ENCODE measurements around the gene LDLRAD3.
"Not testable (repeated sequence)": the region's sequence is repeated elsewhere in the genome, so short reads cannot be mapped to it uniquely, and the experiment has no call there.

The LDLRAD3 gene

DNA sequence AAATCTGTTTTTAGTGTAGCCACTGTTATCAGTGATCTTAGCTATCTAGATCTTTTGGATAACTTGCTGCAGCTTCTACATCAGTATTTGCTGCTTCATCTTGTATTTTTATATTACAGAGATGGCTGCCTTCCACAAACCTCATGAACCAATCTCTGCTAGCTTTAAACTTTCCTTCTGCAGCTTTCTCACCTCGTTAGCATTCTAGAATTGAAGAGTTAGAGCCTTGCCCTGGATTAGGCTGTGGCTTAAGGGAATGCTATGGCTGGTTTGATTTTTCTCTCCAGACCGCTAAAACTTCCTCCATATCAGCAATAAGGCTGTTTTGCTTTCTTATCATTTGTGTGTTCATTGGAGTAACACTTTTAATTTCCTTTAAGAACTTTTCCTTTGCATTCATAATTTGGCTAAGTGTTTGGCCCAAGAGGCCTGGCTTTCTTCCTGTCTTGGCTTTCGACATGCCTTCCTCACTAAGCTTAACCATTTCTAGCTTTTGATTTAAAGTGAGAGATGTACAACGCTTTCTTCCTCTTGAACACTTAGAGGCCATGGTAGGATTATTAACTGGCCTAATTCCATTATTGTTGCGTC lies 51.9 kb downstream of the LDLRAD3 start:
- DNase-seq: no peak

DNA sequence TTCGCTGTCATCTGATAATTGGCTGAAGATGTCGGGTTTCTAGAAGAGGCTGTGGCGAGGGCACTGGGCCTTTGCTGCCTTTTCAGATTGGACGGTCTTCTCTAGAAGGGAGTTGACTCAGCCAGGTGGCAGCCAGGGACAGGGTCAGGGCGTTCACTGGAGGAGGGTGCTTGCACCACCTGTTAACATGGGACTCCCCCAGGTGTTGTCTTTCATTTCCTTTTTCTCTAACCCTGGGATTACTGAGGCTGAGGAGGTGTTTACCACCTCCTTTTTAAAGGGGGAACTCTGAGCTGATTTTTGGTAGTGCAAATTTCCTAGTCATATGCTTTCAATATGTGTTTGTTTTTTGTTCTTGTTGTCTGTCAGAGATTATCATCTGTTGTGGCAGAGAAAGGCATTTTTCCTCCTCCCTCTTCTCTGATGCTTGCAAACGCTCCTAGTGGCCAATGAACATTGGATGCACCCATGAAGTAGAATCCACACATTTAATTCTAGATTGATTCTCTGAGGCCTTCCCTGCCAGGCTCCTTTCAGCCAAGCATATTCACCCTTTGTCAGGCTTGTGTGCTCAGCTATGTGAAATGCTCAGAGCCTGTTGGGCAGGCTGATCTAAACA lies 54.1 kb downstream of the LDLRAD3 start:
- no peak for DNase-seq

DNA sequence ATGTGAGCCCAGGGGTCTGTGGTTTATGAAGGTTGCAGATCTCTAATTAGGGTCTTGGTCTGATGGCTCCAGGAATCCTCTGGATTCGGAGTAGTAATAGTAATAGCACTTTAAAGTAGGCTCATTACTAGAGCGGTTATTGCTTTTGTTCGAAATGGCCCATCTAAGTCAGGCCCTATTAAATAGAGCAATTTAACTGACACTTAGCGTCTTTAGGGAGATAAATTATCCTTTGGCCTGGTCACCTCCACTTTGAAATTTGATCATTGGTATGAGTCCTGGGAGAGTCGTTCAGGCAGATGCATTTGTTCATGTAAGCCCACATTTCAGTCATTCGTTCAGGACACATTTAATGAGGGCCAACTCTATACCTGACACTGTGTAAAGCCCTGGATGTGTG lies 54.8 kb downstream of the LDLRAD3 start:
- DNase-seq: no peak

DNA sequence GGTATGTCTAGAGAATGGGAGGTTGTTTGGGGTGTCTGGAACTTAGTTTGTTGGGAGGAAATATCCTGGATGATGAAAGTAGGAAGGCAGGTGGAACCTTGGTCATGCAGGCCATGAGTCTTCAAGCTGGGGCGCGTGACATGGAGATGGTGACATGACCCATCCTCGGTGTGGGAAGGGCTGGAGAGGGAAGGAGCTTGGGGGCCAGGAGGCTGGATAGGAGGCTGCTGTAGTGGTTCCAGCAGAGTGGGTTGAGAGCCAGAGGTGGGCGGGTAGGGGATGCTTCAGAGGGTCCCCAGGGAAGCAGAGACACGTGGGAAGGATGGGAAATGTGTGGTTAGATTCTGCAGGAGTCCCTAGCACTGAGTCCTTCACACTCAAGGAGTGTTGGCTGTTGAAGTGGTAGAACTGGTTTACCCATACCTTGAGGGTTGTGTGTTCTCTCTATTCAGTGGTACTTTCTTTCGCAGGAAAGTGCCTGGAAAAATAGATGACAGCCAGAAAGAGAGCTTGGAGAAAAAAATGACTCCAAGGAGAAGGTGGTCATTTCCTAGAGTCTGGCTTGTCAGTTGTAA lies 56.8 kb downstream of the LDLRAD3 start:
- DNase-seq: no peak

DNA sequence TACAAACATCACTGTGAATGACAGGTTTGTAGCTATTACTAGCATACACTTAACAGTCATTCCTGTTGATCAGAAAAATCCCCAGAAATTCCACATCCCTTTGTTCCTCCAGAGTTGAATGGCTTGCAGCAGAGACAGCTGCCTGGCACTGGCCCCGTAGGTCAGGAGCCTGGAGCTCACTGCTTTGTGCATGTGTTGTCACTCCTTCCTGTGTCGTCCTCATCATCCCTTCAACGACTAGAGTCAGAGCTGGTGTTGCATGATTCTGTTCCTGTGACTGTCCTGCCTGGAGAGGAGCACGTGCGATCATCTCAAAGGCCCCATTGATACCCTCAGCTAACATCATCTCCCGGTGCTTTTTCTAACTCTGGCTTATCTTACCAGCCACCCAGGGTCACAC lies 58.3 kb downstream of the LDLRAD3 start:
- DNase-seq: no peak

DNA sequence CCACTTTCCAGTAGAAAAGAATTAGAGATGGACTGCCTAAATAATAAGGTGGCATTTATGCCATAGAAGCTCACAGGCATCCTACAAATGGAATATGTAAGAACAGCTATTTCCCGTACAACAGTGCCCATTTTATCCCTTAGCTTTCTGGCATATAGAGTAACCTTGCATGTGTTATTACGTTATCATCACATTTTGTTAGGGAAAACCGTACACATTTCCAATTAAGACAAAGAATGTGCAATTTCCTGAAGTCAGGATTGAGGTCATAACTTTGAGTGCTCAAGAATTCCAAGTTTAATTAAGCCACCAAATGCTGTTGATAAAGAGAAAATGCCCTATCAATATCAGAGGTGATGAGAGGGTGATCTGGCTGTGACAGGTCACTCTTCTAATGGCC lies 58.9 kb downstream of the LDLRAD3 start:
- no peak for DNase-seq

DNA sequence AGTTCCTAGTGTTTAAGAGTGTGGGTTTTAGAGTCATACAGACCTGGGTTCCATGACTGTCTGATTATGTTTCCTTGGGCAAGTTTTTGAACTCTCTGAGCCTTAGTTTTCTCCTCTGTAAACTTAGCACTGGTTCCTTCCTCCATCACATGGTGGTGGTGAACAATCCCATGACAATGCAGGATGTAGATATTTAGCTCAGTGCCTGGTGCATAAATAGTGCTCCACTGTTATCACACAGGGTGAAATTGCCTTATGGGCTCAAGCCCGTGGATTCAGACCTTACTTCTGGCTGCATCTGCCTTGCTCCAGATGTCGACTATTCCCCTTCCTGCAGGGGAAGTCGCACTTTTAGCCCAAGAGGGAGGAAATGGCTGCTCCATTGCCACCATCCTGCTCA lies 62.7 kb downstream of the LDLRAD3 start:
- DNase-seq: no peak

DNA sequence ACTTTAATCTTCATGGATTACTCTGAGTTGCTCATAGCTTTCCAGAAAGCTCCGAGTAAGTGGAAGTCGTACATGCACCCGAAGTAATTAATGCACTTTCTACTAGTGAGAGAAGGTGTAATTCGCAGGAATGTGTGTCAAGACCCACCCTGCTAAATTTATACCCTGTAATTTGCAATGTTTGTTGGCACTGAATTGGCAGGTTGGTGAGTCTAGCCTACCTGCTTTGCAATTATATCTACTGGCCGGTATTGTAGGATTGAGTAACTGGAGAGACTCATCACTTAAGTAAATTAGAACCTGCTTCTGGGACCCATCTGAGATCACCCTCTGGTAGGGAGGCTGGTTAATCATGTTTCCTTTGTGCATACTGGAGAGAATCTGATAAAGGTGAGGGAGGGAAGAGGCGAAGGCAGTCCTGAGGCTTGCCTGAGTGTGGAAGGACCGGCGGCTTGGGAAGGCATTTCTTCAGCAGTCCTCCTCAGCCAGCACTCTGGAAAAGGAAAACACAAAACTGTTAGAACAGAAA lies 63.3 kb downstream of the LDLRAD3 start:
- DNase-seq: no peak

DNA sequence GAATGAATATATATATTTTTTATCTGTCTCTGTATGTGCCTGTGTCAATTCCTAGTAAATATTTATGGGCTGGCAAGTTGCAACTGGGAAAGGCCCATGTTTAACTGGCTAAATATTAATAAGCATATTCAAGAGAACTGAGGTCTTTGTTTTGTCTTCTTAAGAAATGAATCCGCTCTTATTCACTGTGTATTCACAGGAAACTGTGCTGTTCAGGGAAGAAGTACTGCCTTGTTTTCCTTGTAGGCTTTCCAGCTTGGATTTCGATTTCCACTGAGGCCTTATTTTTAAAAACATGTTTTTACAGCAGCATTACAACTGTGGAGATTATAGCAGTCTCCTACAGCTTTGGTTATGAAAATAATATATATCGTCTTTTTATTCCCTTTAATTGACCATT lies 64.7 kb downstream of the LDLRAD3 start:
- DNase-seq: no peak

DNA sequence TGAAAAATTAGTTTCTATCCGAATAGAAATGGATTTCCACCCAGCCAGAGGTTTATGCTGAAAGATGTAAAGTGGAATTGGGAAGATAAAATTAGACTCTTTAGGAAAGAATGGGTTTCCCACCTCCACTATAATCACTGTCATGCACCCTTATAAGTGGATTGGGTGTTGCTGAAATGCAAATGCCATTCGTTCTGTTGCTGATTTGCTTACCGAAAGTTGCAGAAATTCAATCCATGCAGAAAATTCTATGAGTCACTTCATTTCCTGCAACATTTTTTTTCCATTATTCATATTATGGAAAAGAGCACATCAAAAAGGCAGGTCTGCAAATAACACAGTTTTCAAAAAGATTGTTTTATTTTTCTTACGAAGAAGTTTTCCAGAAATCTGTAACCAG lies 65.6 kb downstream of the LDLRAD3 start:
- no peak for DNase-seq

DNA sequence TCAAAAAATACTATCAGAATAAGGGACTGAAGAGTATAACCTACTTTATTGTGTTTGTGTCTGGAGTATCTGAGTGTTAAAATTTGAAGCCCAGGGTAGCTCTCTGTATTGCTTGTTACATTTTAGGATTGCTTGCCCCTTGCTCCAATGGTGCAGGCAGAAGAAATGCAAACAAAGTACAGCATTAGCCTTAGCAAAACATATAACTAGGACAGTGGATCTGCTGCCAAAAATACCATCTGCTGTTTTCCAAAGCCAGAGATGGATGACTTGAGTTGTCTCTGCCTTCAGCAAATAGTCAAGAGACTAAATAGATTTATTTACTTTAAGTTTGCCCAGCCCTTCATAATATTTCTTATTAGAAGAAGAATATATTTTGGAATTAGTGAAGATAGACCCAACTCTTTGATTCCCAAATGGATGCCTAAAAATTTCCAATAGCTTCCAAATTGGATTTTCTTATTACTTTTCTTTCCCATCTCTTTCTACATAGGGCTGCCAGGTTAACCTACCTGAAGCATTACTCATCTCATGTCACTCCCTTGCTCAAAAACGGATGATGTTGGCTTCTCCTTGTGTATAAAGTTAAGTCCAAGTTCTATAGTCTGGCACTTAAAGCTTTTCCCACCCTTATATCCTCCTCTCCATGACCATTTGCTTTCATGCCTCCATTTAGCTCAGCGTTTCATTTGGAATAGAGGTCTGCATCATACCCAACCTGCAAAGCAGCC lies 66.3 kb downstream of the LDLRAD3 start:
- DNase-seq: peak; percentile 79 to 85

DNA sequence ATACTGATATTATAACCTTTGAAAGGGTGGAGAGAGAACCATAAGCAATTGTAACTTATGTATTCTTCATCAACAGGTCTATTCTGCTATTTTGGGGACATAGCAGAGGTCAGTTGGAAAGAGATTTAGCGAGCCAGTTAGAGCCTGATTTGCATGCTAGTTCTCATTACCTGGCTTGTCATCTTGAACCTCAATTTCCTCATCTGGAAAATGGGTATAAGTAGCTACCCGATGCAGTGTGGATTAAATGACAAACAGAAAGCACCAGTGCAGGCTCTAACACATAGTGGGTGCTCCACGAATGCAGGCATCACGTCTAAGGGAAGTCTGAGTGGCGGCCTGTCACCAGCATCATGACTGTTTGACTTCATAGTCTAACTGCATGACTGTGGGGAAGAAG lies 67.7 kb downstream of the LDLRAD3 start:
- DNase-seq: no peak

DNA sequence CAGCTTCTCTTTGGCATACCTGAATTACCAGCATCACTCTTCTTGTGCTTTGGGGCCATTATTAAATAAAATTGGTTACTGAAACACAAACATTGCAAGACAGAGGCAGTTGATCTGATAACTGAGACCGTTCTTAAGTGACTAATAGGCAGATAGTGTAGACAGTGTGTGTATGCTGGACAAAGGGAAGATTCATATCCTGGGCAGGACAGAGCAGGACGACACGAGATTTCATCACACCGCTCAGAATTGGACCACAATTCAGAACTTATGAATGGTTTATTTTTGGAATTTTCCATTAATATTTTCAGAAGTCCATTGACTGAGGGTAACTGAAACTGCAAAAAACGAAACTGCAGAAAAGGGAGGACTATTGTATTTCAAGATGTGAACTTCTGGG lies 68.6 kb downstream of the LDLRAD3 start:
- DNase-seq: no peak

DNA sequence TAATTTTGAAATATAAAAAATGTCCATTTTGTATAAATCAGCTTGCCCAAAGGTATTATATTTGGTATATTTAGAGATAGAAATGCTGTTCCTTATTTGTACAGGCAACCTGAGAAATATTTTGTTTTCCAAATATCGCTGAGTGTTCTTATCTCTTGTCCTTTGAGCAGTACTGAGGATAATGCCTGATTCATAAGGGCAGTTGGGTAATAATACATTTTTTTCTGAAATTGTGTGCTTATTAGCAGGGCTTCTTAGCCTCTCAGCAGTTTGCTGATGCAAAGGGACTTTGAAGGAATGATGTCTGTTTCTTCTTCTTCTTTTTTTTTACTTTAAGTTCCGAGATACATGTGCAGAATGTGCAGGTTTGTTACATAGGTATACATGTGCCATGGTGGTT lies 69.1 kb downstream of the LDLRAD3 start:
- no peak for DNase-seq

DNA sequence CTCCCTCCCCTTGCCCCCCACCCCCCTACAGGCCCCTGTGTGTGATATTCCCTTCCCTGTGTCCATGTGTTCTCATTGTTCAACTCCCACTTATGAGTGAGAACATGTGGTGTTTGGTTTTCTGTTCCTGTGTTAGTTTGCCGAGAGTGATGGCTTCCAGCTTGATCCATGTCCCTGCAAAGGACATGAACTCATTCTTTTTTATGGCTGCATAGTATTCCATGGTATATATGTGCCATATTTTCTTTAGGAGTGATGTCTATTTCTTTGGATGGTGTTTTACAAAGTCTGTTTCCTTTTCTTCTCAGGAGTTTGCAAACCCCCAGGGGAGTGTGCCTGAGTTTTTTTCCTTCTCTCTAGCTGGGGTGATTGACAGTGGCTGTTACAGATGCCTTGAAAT lies 69.6 kb downstream of the LDLRAD3 start:
- DNase-seq: not testable (repeated sequence)

DNA sequence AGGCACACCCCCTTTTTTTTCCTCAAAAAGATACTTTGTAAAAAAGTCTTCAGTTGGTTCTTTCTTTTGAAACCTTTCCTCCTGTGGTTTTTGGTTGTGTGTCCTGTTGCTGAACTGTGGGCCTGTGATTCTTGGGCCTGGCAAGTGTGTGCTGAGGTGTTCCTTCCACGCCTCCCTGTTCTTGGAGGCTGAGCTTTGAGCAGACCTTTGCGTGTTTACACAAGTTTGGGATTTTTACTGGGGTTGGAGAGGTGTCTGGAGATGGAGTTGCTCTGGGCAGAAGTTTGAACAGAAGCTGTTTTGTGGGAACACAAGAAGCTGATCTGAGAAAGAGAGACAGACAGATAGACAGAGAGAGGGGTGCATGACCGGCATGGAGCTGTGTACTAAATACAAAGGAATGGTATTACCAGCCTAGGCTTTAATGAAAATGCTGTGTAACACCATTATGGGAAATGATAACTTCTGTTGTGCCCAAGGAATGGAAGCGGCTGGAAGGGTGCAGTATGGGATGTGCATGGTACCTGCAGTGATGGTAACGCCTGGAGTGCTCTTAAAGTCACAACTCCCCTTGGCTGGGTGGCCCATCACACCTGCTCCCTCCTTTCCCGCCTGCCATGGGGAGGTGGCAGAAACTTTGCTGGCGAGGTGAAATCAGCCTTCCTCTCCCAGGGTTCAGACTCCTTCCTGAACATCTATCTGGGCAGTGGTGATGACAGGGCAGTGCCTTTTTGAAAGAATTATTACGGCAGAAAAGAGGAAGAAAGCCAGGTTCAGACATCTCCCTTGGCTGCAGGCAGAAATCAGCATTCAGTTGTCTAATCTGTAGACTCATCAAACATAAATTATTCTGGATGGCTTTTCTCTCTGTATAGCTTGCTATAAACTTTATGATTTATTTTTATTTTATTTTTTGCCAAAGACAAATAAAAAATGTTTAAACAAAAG lies 70.4 kb downstream of the LDLRAD3 start:
- DNase-seq: no peak

DNA sequence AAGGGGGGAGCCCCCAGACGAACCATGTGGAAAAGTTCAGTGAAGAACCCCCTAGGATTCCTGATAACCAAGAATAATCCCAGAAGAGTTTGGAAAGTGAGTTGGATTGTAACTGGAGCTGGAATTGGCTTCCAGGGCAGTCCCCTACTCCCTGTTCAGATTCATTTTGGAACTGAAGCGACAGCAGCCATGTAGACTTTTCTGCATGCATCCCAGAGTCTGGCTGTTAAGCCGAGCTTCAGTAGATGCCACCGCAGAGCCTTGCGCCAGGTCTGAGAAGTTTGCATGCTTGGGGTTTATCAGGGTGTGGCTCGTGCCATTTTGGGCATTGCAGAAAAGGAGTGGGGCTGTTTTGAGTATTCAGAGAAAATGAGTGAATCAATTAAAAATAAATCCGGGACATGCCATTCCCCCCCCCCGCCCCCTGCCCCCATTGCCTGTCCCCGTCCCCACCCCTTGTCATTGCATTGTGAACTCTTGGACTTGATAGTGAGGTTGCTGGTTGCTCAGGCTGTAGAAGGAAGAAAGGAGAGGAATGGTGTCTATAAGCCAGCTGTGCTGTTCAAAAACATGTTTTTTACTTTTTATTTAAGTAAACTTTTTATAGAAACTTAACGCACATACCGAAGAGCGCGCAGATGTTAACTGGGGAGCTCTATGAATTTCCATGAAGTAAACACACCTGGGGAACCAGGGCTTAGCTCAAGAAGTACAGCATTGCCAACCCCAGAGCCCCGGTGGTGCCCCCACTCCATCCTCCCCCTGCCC lies 71.2 kb downstream of the LDLRAD3 start:
- DNase-seq: no peak

DNA sequence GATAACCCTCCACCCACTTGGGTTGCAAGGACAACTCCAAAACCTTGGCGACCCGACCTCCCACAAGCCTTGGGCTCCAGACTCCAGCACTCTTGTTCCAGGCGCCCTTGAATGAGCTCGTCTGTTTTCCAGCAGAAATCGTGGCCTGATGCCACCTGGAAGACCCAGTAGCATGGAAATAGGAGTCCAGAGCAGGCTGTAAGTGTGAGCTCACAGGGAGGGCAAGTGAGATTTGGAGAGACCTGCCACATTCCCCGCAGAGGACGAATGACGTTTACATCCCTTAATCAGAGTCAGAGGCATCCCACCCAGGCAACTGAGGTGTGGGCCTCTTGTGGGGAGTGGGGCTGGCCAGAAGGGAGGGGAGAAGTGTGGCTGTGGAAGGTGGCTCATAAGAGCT lies 71.9 kb downstream of the LDLRAD3 start:
- DNase-seq: peak; percentile 72 to 79

DNA sequence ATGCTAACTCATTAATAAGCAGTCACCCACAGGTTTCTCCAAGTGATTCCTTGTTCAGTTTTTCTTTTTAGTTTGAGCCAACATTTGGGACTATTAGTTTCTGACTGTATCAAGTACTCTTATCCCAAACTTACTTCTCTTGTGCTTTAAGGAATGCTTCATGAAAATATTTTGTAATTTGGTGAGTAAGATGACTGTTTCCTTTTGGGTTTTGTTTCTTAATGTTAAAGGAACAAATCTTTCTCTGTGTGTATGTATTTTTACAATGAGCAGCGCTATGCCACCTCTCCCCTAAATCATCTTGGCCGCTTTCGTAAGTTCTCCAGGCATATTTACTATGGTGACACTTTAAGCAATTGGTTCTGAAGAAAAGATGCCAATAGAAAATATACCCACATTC lies 72.4 kb downstream of the LDLRAD3 start:
- no peak for DNase-seq

DNA sequence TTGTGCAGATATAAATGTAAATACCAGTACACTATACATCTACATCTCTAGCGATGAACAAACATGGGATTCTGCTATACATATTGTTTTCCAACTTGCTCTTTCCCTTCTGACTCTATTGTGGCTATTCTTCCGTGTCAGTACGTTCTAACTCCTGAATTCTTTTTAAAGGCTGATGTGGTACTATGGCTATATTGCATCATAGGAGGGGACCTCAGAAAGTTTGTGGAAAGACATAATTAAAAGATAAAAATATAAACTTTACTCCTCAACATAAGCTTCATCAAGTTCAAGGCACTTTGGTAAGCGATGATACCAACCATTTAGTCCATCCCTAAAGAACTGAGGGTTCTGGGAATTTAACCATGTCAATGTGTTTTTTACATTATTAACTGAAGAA lies 72.8 kb downstream of the LDLRAD3 start:
- no peak for DNase-seq

DNA sequence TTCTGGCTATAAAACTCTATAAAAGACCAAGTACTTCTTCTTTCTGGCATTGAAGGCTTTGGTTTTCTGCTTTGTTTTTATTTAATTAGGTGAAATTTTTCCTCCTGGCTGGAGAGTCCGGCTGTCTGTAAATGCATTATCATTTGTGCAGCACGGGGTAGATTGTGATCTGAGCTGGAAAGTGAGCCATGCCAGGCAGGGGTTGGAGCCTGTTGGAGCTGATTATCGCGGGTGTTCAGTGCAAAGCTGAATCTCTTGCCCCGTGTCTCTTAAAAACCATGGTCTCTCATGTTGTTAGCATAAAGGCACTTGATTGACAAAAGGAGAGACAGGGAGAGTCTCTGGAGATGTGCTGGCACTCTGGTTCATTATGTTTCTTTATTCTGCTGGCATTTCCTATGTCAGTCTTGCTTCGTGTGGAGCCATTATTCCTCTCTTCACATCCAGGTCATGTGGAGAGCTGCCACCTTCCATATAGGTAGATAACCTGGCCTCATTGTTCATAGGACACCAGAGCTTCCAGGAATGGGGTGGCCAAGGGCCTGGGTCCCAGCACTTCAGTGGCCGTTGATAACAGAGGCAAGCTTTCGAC lies 75.2 kb downstream of the LDLRAD3 start:
- peak in 1 of 2 experiments; percentile 38 for DNase-seq

DNA sequence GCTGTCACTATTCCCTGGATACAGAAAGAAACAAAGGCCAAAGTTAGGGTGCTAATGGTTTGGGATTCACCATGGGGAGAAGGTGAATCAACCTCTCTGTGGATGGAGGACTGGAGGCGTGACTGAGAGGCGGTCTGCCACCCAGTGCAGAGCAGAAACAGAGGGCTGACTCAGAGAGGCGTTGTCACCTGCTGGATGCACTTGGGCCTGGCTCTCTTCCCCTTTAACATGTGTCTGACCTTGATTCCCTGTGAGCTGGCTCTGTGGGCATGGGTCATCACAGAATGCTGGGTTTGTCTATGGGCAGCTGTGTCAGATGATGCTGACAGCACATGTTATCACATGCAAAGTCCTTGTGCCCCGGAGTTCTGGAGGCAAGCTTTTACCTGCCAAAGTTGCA lies 75.9 kb downstream of the LDLRAD3 start:
- DNase-seq: no peak
